ENCODE results near the gene LRP11.
"Not testable (repeated sequence)": the region's sequence is repeated elsewhere in the genome, so short reads cannot be mapped to it uniquely, and the experiment has no call there.

Gene LRP11, protein sequence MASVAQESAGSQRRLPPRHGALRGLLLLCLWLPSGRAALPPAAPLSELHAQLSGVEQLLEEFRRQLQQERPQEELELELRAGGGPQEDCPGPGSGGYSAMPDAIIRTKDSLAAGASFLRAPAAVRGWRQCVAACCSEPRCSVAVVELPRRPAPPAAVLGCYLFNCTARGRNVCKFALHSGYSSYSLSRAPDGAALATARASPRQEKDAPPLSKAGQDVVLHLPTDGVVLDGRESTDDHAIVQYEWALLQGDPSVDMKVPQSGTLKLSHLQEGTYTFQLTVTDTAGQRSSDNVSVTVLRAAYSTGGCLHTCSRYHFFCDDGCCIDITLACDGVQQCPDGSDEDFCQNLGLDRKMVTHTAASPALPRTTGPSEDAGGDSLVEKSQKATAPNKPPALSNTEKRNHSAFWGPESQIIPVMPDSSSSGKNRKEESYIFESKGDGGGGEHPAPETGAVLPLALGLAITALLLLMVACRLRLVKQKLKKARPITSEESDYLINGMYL

DNA sequence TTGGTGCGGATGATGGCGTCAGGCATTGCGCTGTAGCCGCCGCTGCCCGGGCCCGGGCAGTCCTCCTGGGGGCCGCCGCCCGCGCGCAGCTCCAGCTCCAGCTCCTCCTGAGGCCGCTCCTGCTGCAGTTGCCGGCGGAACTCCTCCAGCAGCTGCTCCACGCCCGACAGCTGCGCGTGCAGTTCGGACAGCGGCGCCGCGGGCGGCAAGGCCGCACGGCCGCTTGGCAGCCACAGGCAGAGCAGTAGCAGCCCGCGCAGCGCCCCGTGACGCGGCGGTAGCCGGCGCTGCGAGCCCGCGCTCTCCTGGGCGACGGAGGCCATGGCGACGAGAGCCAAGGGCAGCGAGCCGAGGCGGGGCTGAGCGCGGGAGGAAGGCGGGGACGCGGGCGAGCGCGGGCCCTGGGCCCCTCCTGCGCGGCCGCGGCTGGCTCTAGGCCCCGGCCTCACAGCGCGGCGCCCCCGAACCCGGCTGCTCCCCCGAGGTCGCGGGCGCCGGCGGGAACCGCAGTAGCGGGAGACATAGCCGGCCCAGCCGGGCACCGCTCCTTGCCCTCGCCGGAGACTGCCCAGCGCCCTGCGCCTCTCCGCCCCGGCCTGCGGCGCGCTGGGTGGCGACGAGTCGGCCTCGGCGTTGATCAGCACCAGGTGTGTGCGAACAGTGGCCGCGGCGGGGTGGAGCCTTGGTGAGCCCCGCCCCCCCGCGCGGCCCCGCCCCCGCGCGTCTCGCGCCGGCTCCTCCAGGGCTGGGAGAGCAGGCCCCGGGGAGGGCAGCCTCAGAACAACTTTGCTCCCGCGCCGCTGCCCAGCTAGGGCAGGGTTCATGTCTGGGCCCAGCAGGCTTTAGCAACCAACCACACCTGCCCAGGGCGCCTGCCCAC lies at the start of gene LRP11:
TSS of gene LRP11 (minus strand) at position 662 of the 880 bp plus-strand sequence. CDS start at position 323, 339 bp downstream.
- peak; percentile 46 for DNase-seq

DNA sequence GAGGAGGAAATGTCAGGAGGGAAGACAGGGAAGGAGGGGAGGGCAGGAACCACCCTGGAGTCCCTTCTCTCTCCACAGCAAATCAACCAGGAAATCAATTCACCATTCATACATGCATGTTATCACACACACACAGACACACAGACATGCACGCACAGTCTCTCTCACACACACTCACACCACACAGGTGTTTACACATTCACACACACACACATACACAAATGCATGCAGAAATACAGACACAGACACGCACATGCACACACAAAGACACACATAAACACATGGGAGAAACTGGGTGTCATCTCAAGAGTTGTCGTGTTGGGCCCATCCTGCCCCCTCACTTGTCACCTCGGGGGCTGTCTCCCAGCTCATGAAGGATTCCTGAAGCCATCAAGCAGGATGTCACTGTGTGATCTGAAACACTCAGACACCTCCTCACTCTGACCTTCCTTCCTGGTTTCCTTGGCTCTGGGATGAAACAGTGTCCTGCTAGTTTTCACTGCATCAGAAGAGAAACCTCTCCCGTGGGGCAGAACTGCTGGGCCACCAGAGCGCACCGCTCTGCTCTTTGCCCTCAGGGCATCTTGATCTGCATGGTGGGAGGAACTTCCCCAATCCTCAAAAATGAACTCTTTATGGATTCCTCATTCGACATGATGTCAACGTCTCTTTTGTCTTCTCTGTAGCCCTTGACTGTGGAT lies 49.5 kb upstream of the LRP11 start:
- no peak for DNase-seq

DNA sequence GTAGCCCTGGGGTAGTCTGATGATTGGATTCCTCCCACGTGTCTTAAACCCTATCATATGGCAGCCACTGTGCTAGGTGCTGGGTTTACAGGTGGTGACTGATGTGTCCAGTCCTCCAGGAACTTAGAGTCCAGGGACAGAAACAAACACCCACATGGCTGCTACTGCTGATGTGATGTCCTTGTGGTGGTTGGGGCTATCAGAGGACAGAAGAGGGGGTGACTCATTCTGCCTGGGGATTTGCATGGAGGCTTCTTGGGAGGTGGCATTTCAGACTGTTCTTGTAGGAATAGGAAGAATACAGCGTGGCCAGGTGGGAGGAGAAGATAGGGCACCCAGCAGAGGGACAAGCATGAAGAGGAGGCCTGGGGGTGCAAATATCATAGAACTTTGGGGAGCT lies 48.9 kb upstream of the LRP11 start:
- no peak for DNase-seq

DNA sequence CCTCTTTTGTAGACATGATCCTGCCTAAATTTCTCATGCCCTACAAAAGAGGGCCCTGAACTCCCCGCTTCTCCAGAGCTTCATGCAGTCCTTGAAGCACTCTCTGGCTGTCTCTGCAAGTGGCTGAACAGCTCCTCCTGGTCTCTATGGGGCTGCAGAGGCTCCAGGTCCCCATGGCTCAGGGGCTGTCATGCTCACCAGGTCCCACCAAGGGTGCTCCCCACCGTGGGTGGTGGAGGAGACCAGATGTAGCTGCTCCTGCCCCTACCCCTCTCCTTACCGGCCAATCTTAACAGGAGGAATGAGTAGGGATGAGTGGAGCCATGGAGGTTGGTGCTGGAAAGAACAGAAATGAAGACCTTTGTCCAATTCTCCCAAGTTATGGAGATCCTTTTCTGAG lies 48.5 kb upstream of the LRP11 start:
- DNase-seq, result not testable (repeated sequence)

DNA sequence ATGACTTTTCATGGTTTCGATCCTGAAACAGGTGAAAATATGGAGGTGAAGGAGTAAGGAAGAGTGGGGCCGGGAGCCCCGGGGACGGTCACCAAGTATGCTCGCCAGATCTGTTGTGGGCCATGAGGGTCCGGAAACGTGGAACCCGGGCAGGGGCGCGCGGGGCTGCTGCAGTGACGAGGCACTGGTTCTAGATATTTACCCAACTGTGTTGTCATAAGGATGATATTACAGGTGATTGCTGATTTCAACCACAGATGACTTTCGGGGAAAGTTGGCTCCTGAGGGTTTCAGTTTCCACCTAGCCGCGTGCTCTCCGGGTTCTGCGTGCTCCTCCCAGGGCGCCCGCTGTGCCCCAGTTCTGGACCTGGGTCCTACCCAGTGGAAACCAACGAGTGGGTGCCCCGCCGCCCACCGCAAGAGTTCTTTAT lies 46.6 kb upstream of the LRP11 start:
- no peak for DNase-seq

DNA sequence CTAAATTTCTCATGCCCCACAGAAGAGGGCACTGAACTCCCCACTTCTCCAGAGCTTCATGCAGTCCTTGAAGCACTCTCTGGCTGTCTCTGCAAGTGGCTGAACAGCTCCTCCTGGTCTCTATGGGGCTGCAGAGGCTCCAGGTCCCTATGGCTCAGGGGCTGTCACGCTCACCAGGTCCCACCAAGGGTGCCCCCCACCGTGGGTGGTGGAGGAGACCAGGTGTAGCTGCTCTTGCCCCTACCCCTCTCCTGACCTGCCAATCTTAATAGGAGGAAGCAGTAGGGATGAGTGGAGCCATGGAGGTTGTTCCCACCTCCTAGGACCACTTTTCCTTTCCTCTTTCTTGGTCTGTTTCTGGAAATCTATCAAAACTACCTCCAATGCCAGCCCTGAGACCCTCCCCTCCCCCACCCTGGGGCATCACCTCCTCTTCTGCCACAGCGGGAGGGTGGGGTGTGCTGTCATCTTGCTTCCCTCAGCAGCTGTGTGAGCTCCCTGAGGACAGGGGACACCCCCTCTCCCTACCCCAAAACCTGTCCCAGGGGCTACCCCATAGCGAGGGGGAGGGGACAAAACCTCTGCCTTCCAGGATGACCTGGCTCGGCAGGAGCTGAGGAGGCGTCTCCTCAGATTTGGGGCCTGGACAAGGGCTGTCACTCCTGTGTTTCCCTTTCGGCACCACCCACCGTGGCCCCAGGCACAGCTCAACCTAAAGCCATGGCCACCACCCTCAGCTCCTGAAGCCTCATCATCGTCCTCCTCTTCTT lies 45.7 kb upstream of the LRP11 start:
- no peak for DNase-seq

DNA sequence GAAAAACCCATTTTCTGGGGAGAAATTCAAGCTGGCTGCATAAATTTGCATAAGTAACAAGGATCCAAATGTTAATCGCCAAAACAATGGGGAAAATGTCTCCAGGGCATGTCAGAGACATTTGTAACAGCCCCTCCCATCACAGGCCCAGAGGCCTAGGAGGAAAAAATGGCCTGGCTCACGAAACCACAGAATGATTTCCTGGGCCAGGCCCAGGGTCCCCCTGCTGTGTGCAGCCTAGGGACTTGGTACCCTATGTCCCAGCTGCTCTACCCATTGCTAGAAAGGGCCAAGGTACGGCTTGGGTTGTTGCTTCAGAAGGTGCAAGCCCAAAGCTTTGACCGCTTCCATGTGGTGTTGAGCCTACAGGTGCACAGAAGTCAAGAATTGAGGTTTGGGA lies 44.3 kb upstream of the LRP11 start:
- DNase-seq, result not testable (repeated sequence)

DNA sequence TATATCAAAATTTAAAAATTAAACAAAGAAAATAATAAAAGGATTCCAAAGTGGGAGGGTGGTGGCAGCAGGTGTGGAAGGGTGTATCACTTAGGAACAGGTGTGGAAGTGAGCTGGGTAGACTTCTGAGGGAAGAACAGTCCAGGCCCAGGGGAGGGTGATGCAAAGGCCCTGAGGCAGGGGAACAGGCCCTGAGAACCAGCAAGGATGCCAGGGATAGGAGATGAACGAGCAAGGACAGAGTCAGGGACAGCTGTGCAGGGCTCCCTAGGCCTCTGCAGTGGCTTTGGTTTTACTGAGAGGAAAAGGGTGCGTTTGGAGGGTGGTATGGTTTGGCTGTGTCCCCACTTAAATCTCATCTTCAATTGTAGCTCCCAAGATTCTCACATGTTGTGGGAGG lies 43.2 kb upstream of the LRP11 start:
- DNase-seq, result no peak

DNA sequence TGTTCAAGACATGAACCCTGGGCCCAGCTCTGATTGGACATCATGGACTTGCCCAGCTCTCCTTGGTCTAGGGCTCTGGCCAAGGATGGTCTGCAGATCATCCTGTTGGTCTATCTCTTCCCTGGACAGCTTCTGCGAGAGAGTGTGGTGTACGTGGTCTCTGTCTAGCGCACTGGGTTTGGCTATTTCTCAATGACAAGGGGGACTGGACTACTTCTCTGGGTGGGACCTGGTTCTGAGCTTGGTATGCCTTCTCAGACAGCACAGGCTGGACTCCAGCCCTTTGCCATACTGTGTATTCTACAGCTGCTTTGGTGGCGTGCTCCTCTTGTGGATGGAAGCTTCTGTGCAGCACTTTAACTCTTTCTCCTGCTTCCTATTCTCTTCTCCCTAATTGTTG lies 42.2 kb upstream of the LRP11 start:
- no peak for DNase-seq

DNA sequence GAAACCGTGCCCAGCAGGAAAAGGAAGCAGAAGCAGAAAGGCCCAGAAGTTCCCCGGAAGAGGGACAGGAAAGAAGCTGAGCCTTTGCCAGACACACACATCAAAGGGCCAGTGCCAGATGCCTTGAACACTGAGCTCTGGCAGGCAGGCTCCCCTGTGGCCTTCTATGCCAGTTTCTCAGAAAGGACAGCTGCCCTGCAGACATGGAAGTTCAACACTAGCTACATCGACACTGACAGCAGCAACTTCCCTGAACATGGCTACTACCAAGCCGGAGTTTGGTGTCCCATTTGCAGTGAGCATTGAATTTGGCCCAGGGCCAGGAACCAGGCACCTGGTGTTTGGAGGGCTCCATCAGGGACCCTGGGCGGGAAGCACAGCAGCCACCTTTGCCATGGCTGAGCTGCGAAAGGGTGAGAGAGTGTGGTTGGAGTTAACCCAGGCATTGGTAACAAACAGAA lies 41.8 kb upstream of the LRP11 start:
- DNase-seq, result no peak

DNA sequence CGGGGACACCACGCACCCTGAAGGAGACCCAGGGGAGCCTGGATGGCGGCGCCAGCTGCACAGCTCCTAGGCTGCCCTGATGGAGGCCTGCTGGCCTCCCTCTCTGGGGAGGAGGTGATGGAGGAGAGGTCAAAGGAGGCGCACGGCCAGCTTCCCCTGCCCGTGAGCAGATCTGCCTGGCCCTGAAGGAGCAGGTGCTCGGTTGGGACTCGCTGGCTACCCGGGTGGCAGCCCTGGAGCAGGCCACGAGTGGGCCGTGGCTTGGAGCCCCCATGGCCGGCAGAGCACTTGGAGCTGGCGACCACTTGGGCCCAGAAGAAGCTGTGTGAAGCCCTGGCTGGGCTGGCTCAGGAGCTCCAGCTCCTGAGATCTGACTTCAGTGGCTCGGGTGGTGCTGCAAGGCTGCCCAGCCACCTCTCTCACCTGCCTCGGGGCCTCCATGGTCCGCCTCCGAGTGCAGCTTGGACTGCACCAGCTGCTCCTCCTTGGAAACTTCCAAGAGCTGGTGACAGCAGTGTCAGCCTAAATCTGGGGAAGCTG lies 41.3 kb upstream of the LRP11 start:
- no peak for DNase-seq

DNA sequence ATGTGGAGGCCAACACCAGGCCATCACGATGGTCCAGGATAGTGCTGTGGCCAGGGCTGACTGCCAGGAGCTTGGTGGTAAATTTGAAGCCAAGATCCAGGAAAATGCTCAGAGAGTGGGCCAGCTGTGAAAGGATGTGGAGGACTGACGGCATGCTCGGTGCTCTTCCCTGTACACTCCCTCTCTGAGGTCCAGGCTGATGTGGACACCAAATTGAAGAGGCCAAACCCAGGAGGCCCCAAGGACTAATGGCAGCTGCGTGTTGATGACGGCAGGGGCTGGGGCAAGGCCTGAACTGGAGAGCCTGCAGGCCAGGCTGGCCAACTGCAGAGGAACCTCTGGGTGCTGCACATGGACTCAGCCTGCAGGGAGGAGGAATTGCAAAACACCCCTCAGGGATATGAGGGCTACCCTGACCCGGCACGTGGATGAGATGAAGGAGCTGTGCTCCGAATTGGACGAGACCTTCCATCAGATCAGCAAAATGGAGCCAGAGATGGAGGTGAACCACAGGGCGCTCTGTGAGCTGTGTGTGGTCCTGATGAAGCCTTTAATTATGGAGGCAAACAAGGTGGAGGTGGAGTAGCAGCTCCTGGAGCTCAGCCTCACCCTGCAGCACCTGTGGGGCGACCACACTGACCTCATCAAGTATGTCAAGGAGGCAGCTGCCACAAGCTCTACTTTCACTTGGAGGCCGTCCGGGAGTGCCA lies 40.7 kb upstream of the LRP11 start:
- no peak for DNase-seq

DNA sequence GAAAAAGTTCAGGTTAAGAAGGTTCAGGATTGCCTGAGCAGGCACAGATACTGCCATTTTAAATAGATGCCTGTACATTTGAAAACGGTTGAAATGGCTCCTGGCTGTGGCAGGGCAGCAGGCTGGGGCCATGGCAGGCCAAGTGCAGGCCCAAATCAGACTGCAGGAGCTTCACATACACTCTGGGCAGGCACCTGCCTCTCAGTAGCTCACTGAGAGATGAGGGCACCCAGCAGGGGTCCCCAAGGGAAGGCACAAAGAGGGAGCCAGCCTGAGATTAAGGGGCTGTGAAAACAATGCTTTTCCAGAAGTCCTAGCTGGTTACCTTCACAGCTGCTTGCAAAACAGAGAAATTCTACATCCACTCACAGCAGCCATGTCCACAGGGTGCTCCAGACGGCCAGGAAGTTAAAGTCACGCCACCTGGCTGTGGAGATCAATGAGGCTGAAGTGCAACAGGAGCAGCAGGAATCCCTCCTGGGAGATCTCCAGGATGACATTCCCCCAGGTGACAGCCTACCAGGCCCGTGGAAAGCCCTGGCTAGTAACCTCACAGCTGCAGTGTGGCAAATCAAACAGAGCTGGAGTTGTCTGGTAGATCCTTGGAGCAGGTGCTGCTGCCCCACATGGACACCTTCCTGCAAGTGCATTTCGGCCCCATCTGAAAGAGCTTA lies 39.9 kb upstream of the LRP11 start:
- DNase-seq, result no peak

DNA sequence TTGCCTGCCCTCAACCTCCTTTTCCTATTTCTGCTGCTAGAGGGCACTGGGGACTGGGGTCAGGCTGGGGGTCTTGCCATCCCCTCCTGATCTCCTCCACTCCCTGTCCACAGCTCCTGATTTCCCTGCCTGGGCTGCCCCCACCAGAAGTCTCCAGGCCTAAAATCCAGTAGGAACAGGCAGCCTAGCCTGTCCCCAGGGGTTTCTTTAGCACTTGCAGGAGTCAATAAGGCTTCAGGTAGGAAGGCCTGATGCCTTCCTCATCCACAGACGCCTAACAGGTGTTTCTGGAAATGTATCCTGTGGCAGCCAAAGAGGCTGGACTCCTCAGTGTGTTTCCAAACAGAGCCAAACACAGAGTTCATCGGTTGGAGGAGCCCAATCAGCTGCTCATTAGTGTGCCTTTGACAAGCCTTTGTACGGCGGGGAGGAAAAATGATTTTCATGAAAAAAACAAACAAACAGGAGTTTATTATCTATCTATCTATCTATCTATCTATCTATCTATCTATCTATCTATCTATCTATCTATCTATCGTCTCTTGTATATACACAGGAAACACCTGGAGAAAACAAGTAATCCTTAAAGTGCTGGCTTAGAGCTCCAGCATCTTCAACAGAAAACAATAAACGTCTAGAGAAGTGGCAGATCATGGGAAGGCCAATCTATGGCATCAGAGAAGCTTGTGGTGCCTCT lies 37.4 kb upstream of the LRP11 start:
- no peak for DNase-seq

DNA sequence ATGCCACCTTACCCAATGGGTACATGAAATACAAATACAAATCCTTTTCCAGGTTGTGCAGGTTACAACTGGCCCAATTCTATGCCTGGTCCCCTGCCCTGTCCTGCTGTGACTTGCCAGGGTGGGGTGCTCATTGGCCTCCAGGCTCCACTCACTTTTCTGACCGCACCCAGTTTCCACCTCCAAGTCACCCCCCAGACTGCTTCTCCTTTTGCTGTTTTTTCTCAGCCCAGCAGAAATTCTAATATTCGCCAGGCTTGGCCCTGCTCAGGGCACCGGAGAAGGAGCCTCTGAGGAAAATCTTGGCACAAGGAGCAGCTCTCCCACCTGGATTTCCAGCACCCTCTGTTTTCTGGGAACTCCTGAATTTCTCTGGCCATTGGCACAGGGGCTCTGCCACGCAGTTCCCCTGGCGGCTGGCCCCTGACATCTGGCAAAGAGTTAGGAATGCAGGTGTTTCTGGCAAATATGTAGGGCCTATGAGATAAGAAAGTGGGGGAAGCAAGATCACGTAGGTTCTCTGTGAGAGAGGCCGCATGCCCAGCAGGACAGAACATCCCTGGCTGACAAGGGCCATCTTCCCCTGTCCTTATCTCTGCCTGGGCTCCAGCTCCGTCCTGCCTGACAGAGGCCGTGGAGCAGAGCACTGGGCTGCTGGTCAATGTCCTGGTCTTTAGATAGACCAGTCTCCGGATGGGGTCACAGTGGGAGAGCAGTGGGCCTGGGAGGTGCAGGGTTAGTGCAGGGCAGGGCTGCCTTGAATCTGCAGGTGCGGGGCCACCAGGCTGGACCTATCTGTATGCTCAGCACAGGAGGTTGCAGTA lies 36.7 kb upstream of the LRP11 start:
- DNase-seq, result no peak

DNA sequence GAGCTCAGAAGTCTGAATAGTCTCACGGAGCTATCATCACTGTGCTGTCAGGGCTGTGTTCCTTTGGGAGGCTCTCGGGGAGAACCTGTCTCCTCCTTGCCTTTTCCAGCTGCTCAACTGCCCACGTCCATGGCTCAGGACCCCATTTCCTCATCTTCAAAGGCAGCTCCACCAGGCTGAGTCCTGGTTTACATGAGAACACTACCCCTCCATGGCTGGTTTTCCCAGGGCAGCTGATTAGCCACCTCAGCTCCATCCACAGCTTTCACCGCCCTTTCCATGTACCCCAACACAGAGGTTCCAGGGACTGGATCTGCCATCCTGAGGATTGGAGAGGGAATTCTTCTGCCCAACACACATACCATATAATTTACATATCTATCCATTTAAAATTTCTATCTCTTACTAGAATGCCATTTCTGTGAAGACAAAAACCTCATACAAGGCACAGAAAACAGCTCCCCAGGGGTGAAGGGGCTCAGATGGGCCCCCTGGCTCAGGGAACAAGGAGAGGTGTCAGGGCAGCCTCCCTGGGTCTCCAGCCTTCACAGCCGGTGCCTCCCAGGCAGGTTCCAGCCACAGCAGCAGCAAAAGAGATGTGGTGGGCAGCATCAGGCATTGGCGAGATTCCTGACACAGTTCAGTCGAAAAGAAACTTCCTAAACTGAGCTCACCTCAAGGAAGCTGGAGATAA lies 35.9 kb upstream of the LRP11 start:
- DNase-seq, result no peak

DNA sequence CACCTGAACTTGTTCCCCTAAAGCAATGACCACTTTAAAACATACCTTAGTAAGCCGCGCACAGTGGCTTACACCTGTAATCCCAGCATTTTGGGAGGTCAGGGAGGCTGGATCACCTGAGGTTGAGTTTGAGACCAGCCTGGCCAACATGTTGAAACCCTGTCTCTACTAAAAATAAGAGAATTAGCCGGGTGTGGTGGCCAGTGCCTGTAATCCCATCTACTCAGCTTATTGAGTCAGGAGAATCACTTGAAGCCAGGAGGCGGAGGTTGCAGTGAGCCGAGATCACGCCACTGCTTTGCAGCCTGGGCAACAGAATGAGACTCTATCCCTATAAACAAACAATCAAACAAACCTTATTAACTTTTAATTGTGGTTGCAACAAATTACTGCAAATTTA lies 35.3 kb upstream of the LRP11 start:
- DNase-seq, result no peak

DNA sequence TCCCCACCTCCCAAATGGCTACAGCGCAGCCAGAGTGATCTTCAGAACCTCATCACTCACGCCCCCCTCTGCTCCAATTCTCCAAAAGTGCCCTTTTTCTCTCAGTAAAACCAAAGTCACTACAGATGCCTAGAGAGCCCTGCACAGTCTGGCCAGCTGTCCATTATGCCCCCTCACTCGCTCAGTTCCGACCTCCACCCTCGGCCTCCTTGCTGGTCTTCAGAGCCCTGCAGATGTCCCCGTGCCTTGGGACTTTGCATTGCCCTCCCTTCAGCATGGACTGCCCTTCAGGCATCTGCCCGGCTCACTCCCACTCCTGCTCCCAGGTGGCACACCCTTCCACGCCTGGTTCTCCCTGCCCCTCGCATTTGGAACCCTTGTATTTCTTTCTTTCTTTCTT lies 34.8 kb upstream of the LRP11 start:
- no peak for DNase-seq

Data from GDM1 (cell line).